Panc1 (cell line): ENCODE measurements around the gene NEK2.

Experiments
- CTCF ChIP-seq: fragments of 450-650 bp; IDR thresholded peaks from 2 replicates; pipeline ENCODE4 v1.5.1; 2017; ENCODE audit warnings: mild to moderate bottlenecking
- POLR2AphosphoS5 ChIP-seq: IDR thresholded peaks from 2 replicates; pipeline ENCODE4 v1.6.1; 2012; ENCODE audit warnings: mild to moderate bottlenecking, low read depth, low read length, moderate library complexity
- SIN3A ChIP-seq: IDR thresholded peaks from 2 replicates; pipeline ENCODE4 v1.6.1; 2012; ENCODE audit warnings: low read depth, mild to moderate bottlenecking, low read length, moderate library complexity, borderline replicate concordance; ENCODE audit not compliant: insufficient read depth
- TCF7L2 ChIP-seq: IDR thresholded peaks from 2 replicates; pipeline ENCODE4 v1.6.1; 2011; ENCODE audit warnings: mild to moderate bottlenecking, low read depth, low read length, inconsistent platforms
- TF ChIP-seq, protein P1 (sequence below), 2 experiments: IDR thresholded peaks; 2 replicates each; pipeline ENCODE4 v1.6.1; 2011 to 2012; ENCODE audit warnings: low read depth in 2 of 2, control low read depth in 1 of 2, low read length in 1 of 2, mild to moderate bottlenecking in 1 of 2, moderate library complexity in 1 of 2; ENCODE audit not compliant: insufficient read depth in 1 of 2

DNA sequence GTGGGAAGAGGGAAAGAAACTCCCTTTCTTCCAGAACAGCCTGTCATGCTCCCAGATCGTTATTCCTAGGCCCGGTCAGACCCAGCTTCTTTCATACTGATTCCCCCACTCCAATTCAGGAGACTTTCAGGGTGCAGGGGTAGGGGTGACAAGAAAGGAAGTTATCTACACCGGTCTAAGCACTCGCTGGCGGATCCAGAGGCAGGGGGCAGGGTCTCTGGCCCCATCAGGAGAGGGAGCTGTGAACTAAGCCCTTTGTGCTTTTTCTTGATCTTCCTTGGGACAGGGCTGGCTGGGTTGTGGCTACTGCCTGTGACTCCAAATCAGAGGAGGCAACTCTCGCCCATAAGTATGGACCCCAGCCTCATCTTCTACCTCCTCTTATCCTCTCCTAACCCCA, 44.3 kb downstream of the NEK2 start:
- no peak for TF ChIP-seq CTCF
- TF ChIP-seq, protein P1, sequence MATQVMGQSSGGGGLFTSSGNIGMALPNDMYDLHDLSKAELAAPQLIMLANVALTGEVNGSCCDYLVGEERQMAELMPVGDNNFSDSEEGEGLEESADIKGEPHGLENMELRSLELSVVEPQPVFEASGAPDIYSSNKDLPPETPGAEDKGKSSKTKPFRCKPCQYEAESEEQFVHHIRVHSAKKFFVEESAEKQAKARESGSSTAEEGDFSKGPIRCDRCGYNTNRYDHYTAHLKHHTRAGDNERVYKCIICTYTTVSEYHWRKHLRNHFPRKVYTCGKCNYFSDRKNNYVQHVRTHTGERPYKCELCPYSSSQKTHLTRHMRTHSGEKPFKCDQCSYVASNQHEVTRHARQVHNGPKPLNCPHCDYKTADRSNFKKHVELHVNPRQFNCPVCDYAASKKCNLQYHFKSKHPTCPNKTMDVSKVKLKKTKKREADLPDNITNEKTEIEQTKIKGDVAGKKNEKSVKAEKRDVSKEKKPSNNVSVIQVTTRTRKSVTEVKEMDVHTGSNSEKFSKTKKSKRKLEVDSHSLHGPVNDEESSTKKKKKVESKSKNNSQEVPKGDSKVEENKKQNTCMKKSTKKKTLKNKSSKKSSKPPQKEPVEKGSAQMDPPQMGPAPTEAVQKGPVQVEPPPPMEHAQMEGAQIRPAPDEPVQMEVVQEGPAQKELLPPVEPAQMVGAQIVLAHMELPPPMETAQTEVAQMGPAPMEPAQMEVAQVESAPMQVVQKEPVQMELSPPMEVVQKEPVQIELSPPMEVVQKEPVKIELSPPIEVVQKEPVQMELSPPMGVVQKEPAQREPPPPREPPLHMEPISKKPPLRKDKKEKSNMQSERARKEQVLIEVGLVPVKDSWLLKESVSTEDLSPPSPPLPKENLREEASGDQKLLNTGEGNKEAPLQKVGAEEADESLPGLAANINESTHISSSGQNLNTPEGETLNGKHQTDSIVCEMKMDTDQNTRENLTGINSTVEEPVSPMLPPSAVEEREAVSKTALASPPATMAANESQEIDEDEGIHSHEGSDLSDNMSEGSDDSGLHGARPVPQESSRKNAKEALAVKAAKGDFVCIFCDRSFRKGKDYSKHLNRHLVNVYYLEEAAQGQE (IDR thresholded peaks at IDR 0.05; ENCODE audit: insufficient read depth in 1 of 2, low read depth in 2 of 2, low read length in 1 of 2): no peak
- TF ChIP-seq POLR2AphosphoS5: no peak
- TF ChIP-seq SIN3A: no peak
- TF ChIP-seq TCF7L2: no peak
